Measurements from ENCODE around the gene SIVA1.

- TF ChIP-seq GATA2 (IDR thresholded peaks at IDR 0.05; ENCODE audit: low read depth, low read length) (no peak), GATA3 (IDR thresholded peaks at IDR 0.05; ENCODE audit: low read depth, low read length) (no peak)
Measured at GRCh38 chr14:104715871-104716270, 37.1 kb upstream of the SIVA1 start.

Data from SH-SY5Y (cell line).